Inflammatory macrophage treated with lipopolysaccharide for 1 hour (primary cell): Measurements from ENCODE around the gene PLPP2.
"Not testable (repeated sequence)": the region's sequence is repeated elsewhere in the genome, so short reads cannot be mapped to it uniquely, and the experiment has no call there.

Source experiments
- DNase-seq, 2 donors: peaks; one replicate each; pipeline ENCODE4 v3.0.0-alpha.2; 2020 to 2022

The PLPP2 gene

DNA sequence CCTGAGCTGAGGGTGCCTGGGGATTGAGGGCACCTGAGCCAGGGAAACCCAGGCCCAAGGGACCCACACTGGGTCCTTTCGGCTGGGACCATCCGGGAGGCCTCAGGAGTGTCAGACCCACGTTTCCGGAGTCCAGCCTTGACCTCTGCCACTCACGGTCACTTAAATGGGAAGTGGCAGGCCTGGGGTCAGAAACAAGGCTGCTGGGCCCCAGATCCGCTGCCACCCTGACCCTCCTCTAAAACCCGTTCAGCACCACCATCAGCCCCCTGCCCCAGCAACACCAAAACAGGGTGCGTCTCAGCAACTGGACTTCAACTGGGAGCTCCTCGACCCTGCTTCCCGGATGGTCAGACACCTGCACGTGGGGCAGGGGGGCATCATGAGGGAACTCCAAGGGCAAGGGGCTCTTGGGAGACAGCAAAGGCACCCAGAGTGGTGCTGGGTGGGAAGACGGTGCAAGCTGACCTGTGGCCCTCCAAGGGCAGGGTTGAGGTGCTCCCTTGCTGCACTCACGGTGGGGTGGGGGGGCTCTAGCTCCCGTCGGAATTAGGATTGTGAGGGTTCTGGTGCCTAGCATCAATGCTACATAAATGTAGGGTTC lies 1.2 kb upstream of the PLPP2 start:
- no peak for DNase-seq

DNA sequence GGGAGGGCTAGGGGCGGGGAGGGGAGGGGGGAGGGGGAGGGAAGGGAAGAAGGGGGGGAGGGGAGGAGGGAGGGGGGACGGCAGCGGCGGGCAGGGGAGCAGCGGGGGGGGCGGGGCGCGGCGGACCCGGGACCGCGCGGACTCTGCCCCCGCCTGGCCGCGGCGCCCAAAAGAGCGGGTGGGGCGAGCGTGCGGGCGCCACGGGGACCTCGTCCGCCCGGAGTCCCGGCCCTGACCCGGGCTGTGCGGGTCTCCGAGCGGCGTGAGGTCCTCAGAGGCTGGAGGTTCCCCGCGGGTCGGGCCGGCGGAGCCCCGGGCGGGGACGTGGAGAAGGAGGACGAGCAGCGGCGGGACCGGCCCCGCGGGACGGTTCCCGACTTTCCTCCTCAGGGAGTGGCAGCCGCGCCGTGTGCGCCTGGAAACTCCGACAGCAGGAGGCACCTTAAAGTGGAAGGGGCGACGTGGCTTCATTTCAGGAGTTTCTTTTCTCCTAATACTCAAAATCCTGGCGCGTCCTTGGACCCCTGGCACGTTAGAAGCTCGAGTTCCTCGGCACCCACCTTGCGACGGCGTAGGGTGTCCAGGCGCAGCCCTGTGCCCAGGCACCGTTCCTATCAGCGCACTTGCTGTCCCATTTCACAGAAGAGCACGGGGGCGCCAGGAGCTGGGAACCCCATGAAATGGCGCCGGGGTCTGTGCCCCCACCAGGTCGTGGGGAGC lies 518 bp upstream of the PLPP2 start:
- no peak for DNase-seq

DNA sequence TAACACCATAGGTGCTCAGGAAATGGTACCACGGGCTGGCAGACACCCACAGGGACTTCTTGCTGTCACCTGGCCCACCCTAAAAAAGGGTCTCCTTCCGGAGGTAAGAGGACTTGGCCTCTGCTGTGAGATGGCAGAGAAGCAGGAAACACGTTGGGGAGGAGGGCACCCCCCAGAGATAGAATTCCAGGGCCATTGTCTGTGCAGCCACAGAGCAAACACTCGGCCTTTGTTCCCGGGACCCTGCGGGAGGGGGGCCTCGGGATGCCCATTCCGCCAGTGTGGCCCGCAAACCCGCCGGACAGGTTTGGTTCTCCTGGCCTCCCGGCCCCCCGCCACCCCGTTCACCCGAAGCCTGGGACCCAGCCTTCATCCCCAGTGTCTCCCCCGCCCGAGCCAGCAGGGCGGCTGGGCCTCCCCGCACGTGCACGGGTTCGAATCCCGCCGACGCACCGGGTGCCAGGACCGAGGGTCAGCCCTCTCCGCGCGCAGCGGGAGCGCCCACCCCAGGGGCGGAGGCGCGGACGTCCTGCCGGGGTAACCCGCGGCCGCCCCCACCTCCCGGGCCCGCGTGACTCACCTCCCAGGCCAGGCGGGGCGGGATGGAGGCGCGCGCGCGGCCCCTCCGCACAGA lies 714 bp downstream of the PLPP2 start:
- no peak for DNase-seq

DNA sequence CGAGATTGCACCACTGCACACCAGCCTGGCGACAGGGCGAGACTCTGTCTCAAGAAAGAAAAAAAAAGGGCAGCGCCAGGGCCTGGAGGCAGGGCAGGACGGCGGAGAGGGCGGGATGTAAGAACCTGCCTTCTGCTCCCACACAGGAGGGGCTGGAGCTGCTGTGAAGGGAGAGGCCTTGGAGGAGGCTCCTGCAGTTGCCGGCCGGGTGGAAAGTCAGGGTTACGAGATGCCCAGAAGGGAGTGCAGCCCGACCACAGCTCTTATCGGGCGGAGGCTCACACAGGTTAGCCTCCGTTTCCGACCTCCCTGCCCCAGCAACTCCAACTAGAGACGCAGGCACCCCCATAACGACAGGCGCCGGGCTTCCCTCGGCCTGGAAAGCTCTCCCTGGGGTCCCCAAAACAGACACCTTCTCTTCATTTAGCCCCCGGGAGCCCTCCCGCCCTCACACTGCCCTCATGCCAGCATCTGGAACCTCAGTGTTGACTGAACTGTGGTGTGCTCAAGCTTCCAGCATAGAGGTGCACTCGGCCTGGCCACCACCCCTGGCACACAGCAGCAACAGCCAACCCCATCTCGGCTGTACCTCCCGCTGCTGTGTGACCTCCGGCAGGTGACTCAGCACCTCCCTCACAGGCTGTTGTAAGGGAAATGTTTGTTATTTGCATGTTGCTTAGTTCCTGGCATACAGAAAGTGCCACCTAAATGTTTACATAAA lies 1.4 kb downstream of the PLPP2 start:
- no peak for DNase-seq

GRCh38 chr19:288911-289310 lies 2.3 kb downstream of the PLPP2 start:
- no peak for DNase-seq

- DNase-seq = no peak
Measured at GRCh38 chr19:287381-287871, 3.8 kb downstream of the PLPP2 start.

DNA sequence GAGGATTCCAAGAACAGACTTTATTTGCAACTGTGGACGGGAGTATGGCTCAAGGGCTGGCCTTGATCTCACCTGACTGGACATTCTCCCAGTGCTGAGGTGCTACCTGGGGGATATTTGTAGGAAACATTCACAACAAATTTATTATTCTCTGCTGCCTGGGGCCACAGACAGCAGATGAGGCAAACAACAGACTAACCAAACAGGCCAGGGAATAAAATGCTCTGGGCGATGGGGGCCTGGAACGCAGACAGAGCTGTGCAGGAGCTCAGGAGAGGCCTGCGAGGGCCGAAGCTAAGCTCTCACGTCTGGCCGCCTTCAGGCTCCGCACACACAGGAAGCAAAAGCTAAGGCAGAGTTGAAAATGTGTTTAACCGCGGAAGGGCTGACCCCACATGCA lies 7.8 kb downstream of the PLPP2 start:
- no peak for DNase-seq

GRCh38 chr19:282501-282900 lies 8.7 kb downstream of the PLPP2 start:
- DNase-seq = no peak

GRCh38 chr19:281992-282391 lies 9.2 kb downstream of the PLPP2 start:
- DNase-seq = no peak

- DNase-seq = no peak
Measured at GRCh38 chr19:281156-281853, 9.9 kb downstream of the PLPP2 start.

DNA sequence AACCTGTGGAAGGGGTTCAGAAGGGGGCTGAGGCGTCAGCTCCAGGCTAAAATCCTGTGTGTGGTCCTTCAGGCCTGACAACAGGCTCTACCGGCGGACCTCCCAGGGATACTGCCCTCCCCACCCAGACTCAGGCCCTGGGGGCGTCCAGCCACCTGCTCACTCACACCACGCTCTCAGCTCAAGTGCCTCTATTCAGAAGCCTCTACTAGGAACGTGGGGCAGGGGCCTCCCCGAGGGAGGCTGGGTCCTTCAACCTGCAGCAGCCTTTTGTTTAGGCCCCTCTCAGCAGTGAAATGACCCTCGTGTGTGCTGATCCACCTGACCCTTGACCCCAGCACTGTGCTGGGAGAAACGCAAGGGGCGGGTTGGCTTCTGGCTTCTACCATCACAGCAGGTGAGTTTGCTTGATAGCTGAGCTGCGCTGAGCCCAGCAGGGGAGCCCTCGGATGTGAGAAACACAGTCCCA lies 10.6 kb downstream of the PLPP2 start:
- no peak for DNase-seq

- no peak for DNase-seq
Measured at GRCh38 chr19:279656-280055, 11.5 kb downstream of the PLPP2 start.

DNA sequence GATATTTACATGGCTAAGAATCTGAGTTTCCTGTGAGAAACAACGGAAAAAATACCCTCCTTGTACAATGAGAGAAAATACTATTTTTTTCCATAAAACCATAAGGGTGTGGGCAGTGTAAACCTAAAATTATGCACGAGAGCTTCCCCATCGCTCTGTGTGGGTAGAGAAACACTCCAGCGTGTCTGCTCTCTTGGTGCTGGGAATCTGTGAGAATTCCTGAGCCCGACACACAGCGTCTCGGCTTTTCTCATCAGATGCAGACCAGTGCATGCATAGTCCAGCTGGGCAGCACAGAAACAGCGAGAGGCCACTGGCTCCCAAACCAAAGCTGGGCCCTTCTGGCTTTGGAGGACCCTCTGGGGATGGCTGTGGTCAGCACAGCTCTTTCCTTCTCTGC lies 12.0 kb downstream of the PLPP2 start:
- no peak for DNase-seq

DNA sequence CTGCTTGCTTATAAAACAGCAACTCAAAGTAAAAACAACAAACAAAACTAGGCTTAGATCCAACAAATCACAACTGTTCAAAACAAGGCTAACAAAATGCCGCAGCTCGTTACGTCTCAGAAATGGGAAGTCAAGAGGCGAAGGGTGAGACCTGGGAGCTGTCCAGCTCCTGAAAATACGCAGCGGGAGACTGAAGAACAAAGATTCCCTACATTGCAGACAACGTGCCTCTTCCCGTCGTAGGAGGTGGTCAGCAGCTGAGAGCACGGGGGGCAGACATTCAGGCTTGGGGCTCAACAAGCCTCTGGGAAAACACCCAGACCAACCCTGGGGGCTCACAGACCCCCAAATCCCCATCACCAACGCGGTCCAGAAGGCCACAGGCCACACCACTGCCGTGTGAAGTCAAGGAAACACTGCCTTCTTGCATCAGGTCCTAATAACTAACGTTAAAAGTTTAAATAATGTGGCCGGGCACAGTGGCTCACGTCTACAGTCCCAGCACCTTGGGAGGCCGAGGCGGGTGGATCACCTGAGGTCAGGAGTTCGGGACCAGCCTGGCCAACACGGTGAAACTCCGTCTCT lies 13.5 kb downstream of the PLPP2 start:
- no peak for DNase-seq

DNA sequence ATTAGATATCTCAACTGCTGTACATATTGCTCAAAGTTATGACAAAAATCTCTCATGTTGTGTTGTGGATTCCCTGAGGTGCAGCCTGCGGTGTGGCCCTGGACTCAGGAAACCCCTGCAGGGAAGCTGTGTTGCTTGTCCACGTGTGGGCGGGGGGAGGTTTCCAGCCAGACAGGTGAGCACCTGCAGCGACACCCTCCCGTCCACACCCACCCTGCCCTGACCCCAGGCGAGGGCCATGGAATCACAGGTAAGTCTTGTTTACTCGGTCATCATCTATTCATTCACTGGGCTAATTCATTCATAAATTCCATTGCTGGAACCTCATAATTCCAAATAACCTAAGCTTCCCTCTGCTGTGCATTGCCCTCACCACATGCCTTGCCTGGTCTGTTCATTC lies 14.1 kb downstream of the PLPP2 start:
- DNase-seq = no peak

DNA sequence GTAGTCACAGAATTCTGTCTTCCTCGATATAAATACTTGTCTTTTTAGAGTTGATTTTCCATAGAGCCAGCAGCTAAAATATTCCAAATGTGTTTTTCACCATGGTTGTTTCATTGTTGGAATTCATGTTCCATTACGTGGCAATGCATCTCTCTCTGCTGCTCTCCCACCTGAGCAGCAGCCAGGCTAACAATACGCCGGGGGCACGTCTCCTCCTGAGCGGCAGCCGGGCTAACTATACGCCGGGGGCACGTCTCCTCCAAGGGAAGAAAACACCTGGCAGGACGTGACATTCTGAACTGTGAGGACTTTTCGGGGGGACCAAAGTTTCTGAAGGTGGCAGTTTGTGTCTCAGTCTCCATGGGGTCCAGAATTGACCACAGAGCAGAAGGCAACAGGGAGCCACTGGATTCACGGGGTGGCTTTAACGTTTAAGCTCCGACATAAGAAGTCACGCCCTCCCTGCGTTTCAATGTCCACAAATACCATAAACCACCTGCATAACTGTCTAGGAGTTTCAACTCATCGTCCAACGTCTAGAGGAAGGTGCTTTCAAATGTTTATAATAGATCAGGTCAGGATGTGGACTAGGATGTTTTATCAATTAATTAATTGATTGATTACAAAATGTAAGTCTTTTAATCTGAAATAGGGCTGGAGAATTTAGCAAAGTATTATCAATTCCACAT lies 15.1 kb downstream of the PLPP2 start:
- no peak for DNase-seq

- DNase-seq = no peak
Measured at GRCh38 chr19:275000-275399, 16.2 kb downstream of the PLPP2 start.

DNA sequence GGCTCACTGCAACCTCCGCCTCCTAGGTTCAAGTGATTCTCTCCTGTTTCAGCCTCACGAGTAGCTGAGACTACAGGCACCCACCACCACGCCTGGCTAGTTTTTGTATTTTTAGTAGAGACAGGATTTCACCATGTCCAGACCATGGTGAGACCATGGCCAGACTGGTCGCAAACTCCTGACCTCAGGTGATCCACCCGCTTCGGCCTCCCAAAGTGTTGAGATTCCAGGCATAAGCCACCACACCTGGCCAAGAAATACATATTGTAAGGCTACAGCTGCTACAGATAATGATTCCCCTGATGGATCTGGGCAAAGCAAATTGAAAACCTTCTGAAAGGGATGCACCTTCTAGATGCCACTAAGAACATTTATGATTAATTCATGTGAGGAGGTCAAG lies 17.8 kb downstream of the PLPP2 start:
- no peak for DNase-seq

- DNase-seq = no peak
Measured at GRCh38 chr19:271856-272255, 19.3 kb downstream of the PLPP2 start.

- DNase-seq = not testable (repeated sequence)
Measured at GRCh38 chr19:270766-271318, 20.4 kb downstream of the PLPP2 start.

DNA sequence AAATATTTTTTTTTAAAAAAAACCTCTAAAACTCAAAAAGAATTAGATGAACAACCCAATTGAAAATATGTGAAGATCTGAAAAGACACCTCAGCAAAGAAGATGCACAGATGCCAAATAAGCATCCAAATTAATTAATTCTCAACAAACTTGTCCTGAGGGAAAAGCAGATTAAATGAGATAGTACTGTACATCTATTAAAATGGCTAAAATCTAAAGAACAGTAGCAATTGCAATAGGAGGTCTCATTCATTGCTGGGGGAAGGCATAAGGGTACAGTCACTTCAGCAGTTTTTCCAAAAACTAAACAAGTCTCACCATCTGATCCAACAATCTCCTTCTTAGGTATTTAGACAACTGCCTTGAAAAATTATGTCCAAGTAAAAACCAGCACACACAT lies 22.0 kb downstream of the PLPP2 start:
- no peak for DNase-seq
